Measurements from ENCODE around the gene PPM1G.
"Not testable (repeated sequence)": the region's sequence is repeated elsewhere in the genome, so short reads cannot be mapped to it uniquely, and the experiment has no call there.

Gene PPM1G

GRCh38 chr2:27409321-27410073 lies at the start of gene PPM1G:
PPM1G (minus strand) TSS chr2:27409591; CDS start chr2:27409422, 169 bp downstream.
- DNase-seq: peak; percentile 96

GRCh38 chr2:27453968-27454367 lies 44.6 kb upstream of the PPM1G start:
- DNase-seq: no peak

- no peak for DNase-seq
Measured at GRCh38 chr2:27451095-27451494, 41.7 kb upstream of the PPM1G start.

- DNase-seq: no peak
Measured at GRCh38 chr2:27448381-27448780, 39.0 kb upstream of the PPM1G start.

GRCh38 chr2:27446057-27446456 lies 36.7 kb upstream of the PPM1G start:
- no peak for DNase-seq

GRCh38 chr2:27445615-27446014 lies 36.2 kb upstream of the PPM1G start:
- no peak for DNase-seq

GRCh38 chr2:27445155-27445554 lies 35.8 kb upstream of the PPM1G start:
- no peak for DNase-seq

- DNase-seq: no peak
Measured at GRCh38 chr2:27442920-27443282, 33.5 kb upstream of the PPM1G start.

GRCh38 chr2:27441958-27442919 lies 32.8 kb upstream of the PPM1G start, which contains the start of gene KRTCAP3:
KRTCAP3 (plus strand) TSS chr2:27442381; CDS start chr2:27442413, 32 bp downstream.
- DNase-seq: peak; percentile 74

- no peak for DNase-seq
Measured at GRCh38 chr2:27441226-27441926, 32.0 kb upstream of the PPM1G start.

GRCh38 chr2:27435628-27436027 lies 26.2 kb upstream of the PPM1G start:
- no peak for DNase-seq

GRCh38 chr2:27431395-27431794 lies 22.0 kb upstream of the PPM1G start:
- DNase-seq: peak; percentile 44

GRCh38 chr2:27428978-27429541 lies 19.7 kb upstream of the PPM1G start:
- DNase-seq: peak; percentile 79

GRCh38 chr2:27428213-27428977 lies 19.0 kb upstream of the PPM1G start, which contains the start of gene NRBP1:
NRBP1 (plus strand) TSS chr2:27428631; CDS start chr2:27433274, 4,643 bp downstream.
- peak; percentile 90 for DNase-seq

- DNase-seq: no peak
Measured at GRCh38 chr2:27427863-27428212, 18.4 kb upstream of the PPM1G start.

- not testable (repeated sequence) for DNase-seq
Measured at GRCh38 chr2:27425039-27425438, 15.6 kb upstream of the PPM1G start.

- no peak for DNase-seq
Measured at GRCh38 chr2:27422958-27423357, 13.6 kb upstream of the PPM1G start.

- no peak for DNase-seq
Measured at GRCh38 chr2:27421660-27422250, 12.4 kb upstream of the PPM1G start.

GRCh38 chr2:27420996-27421395 lies 11.6 kb upstream of the PPM1G start:
- no peak for DNase-seq

- DNase-seq: no peak
Measured at GRCh38 chr2:27416151-27416550, 6.8 kb upstream of the PPM1G start.

- DNase-seq: no peak
Measured at GRCh38 chr2:27412419-27413152, 3.2 kb upstream of the PPM1G start.
